ENCODE results near the gene PTCH1.

DNA sequence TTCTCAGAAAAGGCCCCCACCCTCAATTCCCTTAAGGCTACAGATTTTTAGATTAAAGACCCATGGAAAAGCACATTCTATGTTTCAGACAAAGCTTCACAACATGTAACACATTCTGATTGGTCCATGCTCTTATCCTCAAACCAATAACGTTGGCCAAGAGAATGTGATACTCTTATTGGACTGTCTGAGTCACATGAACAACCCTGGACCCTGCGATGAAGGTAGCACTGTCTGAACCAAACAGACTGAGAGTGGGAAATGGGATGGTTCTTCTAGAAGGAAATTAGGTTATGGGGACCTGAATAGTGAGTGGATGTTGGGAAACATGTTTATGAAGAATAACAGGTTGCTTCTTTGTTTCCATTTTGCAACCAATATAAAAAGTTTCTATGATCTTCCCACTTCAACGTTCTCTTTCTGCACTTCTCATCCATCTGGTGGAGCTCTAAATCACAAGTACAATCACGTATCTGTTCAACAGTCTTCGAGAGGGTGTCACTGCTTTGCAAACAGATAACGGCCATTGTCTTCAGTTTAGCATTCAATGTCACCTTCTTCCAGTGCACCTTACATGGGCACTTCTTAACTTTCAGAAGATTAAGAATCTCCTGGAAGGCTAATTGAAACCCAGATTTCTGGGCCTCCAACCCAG is 81.6 kb downstream of the PTCH1 start:
- TF ChIP-seq, protein P1, sequence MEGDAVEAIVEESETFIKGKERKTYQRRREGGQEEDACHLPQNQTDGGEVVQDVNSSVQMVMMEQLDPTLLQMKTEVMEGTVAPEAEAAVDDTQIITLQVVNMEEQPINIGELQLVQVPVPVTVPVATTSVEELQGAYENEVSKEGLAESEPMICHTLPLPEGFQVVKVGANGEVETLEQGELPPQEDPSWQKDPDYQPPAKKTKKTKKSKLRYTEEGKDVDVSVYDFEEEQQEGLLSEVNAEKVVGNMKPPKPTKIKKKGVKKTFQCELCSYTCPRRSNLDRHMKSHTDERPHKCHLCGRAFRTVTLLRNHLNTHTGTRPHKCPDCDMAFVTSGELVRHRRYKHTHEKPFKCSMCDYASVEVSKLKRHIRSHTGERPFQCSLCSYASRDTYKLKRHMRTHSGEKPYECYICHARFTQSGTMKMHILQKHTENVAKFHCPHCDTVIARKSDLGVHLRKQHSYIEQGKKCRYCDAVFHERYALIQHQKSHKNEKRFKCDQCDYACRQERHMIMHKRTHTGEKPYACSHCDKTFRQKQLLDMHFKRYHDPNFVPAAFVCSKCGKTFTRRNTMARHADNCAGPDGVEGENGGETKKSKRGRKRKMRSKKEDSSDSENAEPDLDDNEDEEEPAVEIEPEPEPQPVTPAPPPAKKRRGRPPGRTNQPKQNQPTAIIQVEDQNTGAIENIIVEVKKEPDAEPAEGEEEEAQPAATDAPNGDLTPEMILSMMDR (optimal IDR thresholded peaks at IDR 0.05 in 1 of 3, IDR thresholded peaks at IDR 0.05 in 1 of 3, conservative IDR thresholded peaks at IDR 0.05 in 1 of 3; ENCODE audit: extremely low read depth in 1 of 3, insufficient read depth in 2 of 3, low read length in 3 of 3) = no peak
- TF ChIP-seq EZH2 (IDR thresholded peaks at IDR 0.05; ENCODE audit: low read length) = no peak

Data from keratinocyte (primary cell).